ENCODE results near the gene IL3RA.

Gene IL3RA

DNA sequence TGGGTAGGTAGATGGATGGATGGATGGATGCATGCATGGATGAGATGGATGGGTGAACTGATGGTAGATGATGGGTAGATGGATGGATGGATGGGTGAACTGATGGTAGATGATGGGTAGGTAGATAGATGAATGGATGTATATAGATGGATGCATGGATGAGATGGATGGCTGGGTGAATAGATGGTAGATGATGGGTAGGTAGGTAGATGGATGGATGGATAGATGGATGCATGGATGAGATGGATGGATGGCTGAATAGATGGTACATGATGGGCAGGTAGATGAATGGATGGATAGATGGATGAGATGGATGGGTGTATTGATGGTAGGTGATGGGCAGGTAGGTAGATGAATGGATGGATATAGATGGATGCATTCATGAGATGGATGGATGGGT is 70.5 kb downstream of the IL3RA start:
- no peak overlapping the region for H3K27ac ChIP-seq
- TF ChIP-seq ZFX (IDR thresholded peaks at IDR 0.05; ENCODE audit: borderline replicate concordance), result no peak
- TF ChIP-seq, protein P1, sequence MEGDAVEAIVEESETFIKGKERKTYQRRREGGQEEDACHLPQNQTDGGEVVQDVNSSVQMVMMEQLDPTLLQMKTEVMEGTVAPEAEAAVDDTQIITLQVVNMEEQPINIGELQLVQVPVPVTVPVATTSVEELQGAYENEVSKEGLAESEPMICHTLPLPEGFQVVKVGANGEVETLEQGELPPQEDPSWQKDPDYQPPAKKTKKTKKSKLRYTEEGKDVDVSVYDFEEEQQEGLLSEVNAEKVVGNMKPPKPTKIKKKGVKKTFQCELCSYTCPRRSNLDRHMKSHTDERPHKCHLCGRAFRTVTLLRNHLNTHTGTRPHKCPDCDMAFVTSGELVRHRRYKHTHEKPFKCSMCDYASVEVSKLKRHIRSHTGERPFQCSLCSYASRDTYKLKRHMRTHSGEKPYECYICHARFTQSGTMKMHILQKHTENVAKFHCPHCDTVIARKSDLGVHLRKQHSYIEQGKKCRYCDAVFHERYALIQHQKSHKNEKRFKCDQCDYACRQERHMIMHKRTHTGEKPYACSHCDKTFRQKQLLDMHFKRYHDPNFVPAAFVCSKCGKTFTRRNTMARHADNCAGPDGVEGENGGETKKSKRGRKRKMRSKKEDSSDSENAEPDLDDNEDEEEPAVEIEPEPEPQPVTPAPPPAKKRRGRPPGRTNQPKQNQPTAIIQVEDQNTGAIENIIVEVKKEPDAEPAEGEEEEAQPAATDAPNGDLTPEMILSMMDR (IDR thresholded peaks at IDR 0.05), result no peak

DNA sequence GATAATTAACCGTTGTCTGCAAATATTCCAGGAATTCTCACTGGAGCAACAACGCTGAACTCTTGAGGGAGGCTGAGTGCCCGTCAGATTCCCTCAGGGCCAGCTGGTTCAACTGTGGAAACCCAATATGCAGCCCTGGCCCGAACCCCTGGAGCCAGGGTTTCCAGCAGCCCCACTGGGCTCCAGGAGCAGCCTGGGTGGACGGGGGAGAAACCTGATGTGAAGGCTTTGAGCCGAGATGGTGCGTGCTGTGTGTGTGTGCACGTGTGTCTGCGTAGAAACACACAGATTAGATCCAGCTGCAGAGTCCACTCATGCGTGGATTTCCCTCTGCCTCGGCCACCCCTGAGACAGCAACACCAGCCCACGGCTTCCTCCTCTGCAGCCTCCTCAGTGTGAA is 74.7 kb downstream of the IL3RA start:
- TF ChIP-seq ZFX (IDR thresholded peaks at IDR 0.05; ENCODE audit: borderline replicate concordance), result no peak
- TF ChIP-seq, protein P1 (IDR thresholded peaks at IDR 0.05), result no peak

DNA sequence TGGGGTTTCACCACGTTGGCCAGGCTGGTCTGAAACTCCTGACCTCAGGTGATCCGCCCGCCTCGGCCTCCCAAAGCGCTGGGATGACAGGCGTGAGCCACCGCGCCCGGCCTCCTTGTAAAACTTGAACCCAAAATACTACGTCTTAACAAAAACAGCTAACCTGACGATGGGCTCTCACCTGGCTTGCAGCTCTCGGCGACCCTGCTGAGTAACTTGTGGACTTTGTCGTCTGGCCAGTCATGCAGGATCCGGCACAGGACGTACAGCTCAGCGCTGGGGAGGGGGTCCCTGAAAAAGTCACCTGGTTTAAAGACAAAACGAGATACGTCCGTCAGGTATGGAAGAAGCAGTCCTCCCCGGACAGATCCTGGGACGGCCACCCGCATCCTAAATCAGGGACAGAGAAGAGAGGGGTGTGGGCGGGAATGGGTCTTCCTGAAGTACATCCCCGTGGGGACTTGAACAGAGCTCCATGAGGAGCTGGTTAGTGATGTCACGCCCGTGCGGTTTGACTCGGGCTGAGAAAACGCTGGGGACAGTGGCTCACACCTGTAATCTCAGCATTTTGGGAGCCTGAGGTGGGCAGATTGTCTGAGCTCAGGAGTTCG is 76.1 kb downstream of the IL3RA start:
- TF ChIP-seq, protein P1 (IDR thresholded peaks at IDR 0.05), result no peak
- no peak for TF ChIP-seq ZFX (IDR thresholded peaks at IDR 0.05; ENCODE audit: borderline replicate concordance)
- no peak overlapping the region for H3K27ac ChIP-seq

More for the DNA sequence above, 74.7 kb downstream of the IL3RA start:
- H3K27ac ChIP-seq, result no peak overlapping the region

DNA sequence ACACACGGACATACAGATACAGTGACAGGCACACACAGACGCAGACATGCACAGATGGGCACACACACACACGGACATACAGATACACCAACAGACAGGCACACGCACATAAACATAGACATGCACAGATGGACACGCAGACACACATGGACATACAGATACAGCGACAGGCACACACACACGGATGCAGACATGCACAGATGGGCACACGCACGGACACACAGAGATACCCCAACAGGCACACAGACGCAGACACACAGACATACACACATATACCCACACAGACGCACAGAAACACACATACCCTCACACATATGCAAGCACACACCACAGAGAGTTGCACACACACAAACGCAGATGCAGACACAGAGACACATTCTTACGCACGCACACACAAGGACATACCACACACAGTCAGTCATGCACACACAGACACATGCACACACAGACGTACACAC is 79.8 kb downstream of the IL3RA start:
- no peak for TF ChIP-seq ZFX (IDR thresholded peaks at IDR 0.05; ENCODE audit: borderline replicate concordance)
- TF ChIP-seq, protein P1 (IDR thresholded peaks at IDR 0.05), result no peak
- no peak overlapping the region for H3K27ac ChIP-seq

DNA sequence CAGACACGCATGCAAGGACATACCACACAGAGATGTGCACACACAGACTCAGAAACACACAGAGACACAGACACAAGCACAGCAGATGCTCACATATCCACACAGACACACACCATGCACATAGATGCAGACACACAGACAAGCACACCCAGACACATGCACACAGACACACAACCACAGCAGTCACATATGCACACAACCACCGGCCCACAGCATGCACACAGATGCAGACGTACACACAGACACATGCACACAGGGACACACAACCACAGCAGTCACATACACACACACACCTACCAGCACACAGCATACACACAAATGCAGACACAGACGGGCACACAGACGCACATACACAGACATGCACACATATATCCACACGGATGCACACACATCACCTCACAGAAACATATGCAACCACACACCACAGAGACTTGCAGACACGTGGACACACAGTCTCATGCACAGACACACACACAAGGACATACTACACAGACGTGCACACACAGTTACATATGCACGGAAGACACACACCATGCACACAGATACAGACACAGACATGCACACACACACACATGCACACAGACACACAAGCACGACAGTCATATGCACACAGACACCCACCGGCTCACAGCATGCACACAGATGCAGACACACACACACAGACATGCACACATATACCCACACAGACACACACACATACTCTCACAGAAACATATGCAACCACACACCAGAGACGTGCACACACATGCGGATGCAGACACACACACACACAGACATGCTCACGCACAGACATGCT is 80.6 kb downstream of the IL3RA start:
- TF ChIP-seq ZFX (IDR thresholded peaks at IDR 0.05; ENCODE audit: borderline replicate concordance), result no peak
- TF ChIP-seq, protein P1 (IDR thresholded peaks at IDR 0.05), result no peak
- no peak overlapping the region for H3K27ac ChIP-seq

DNA sequence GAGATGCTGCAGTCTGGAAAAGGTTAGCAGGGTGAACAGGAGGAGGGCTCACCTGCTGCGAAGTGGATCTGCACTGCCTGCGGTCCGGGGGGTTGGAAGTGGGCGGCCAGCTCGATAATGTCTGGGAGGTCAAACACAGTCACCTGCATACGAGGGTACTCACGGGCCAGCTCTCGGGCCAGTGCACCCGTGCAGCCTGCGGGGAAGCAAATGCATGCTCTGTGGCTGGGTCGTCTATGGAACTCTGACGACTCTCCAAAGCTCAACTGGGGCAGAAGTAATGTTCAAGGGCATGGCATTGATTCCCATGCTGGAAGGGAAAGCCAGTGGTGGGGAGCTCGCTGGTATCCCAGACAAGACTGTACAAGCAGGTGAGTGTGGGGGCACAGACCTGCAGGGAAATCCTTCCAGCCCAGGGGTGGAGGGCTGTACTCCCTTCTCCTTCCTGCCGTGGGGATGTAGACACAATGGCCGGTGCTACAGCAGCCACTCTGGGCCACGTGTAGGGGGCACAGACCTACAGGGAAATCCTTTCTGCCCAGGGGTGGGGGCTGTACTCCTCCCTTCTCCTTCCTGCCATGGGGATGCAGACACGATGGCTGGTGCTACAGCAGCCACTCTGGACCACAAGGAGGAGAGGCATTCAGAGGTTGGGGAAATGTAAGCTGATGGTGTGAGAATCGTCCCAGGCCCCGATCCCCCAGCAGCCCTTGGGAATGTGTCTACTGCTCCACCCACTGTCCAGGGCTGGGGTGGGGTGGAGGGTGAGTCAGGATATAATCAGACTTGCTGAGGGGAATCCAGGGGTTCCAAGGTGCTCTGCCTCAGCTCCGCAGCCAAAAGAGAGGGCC is 81.6 kb downstream of the IL3RA start:
- H3K27ac ChIP-seq, result no peak overlapping the region
- TF ChIP-seq, protein P1 (IDR thresholded peaks at IDR 0.05), result no peak
- TF ChIP-seq ZFX (IDR thresholded peaks at IDR 0.05; ENCODE audit: borderline replicate concordance), result no peak

All from 22Rv1 (cell line).